HG02610 (cell line): ENCODE measurements around the gene OXLD1.
"Not testable (repeated sequence)": the region's sequence is repeated elsewhere in the genome, so short reads cannot be mapped to it uniquely, and the experiment has no call there.

Experiments used
- ATAC-seq: cut with Tn5 transposase; IDR thresholded peaks from one replicate; pipeline ENCODE4 v1.9.1; 2021; ENCODE audit warnings: mild to moderate bottlenecking, moderate library complexity; ENCODE audit not compliant: unreplicated experiment

Gene OXLD1

GRCh38 chr17:81683584-81684441 is 17.4 kb upstream of the OXLD1 start, which contains the start of the genes ARL16 and HGS:
Gene ARL16 (minus strand): TSS chr17:81683797. CDS start chr17:81683753, 44 bp downstream.
Gene HGS (plus strand): TSS chr17:81684011. CDS start chr17:81684067, 56 bp downstream.
- peak; percentile 90 for ATAC-seq

GRCh38 chr17:81683208-81683583 is 16.8 kb upstream of the OXLD1 start:
- peak; percentile 15 for ATAC-seq

- ATAC-seq: no peak
These were observed 16.3 kb upstream of the OXLD1 start for GRCh38 chr17:81682565-81683207.

- ATAC-seq: no peak
These were observed 15.3 kb upstream of the OXLD1 start for GRCh38 chr17:81681672-81682071.

GRCh38 chr17:81680150-81680549 is 13.7 kb upstream of the OXLD1 start:
- no peak for ATAC-seq

- ATAC-seq: no peak
These were observed 10.5 kb upstream of the OXLD1 start for GRCh38 chr17:81676906-81677305.

GRCh38 chr17:81675515-81676221 is 9.3 kb upstream of the OXLD1 start:
- not testable (repeated sequence) for ATAC-seq

GRCh38 chr17:81673561-81674258 is 7.3 kb upstream of the OXLD1 start:
- ATAC-seq: no peak

GRCh38 chr17:81672954-81673353 is 6.5 kb upstream of the OXLD1 start:
- no peak for ATAC-seq

GRCh38 chr17:81672504-81672903 is 6.1 kb upstream of the OXLD1 start:
- ATAC-seq: no peak

GRCh38 chr17:81667754-81668153 is 1.3 kb upstream of the OXLD1 start:
- ATAC-seq: no peak

GRCh38 chr17:81666092-81666341 is 388 bp downstream of the OXLD1 start:
- peak; percentile 22 for ATAC-seq

GRCh38 chr17:81665205-81666091 is 957 bp downstream of the OXLD1 start:
- peak; percentile 16 for ATAC-seq

- no peak for ATAC-seq
These were observed 2.3 kb downstream of the OXLD1 start for GRCh38 chr17:81664051-81664470.

- no peak for ATAC-seq
These were observed 4.4 kb downstream of the OXLD1 start for GRCh38 chr17:81662002-81662401.

- no peak for ATAC-seq
These were observed 6.0 kb downstream of the OXLD1 start for GRCh38 chr17:81660441-81660840.

- no peak for ATAC-seq
These were observed 7.4 kb downstream of the OXLD1 start for GRCh38 chr17:81659038-81659437.

GRCh38 chr17:81656835-81657234 is 9.6 kb downstream of the OXLD1 start:
- ATAC-seq: no peak

- ATAC-seq: no peak
These were observed 10.2 kb downstream of the OXLD1 start, which contains the start of gene PDE6G for GRCh38 chr17:81656118-81656743. Gene PDE6G (minus strand): TSS chr17:81656542. CDS start chr17:81653305, 3,237 bp downstream.
